GM12891 (cell line): ENCODE data around the gene ZNF407.

ENCODE experiments used
- PAX5 ChIP-seq: IDR thresholded peaks from 2 replicates; pipeline ENCODE4 v1.6.1; 2011; ENCODE audit warnings: low read length, moderate library complexity, mild to moderate bottlenecking; ENCODE audit not compliant: insufficient read depth, severe bottlenecking
- POLR2A ChIP-seq: IDR thresholded peaks from 2 replicates; pipeline ENCODE4 v1.6.1; 2011; ENCODE audit warnings: low read depth, low read length, control low read depth
- POLR2AphosphoS5 ChIP-seq: IDR thresholded peaks from 2 replicates; pipeline ENCODE4 v1.6.1; 2011; ENCODE audit warnings: low read depth, low read length, control low read depth
- POU2F2 ChIP-seq: IDR thresholded peaks from 2 replicates; pipeline ENCODE4 v1.6.1; 2011; ENCODE audit warnings: low read depth, mild to moderate bottlenecking, control low read depth, low read length, moderate library complexity
- SPI1 ChIP-seq: IDR thresholded peaks from 2 replicates; pipeline ENCODE4 v1.6.1; 2011; ENCODE audit warnings: low read depth, low read length, control low read depth
- TAF1 ChIP-seq: IDR thresholded peaks from 2 replicates; pipeline ENCODE4 v1.6.1; 2011; ENCODE audit warnings: low read depth, low read length, control low read depth

- TF ChIP-seq PAX5 (no peak), TAF1 (no peak), POLR2AphosphoS5 (no peak), POLR2A (no peak), SPI1 (no peak), POU2F2 (no peak)
Observed at GRCh38 chr18:74818516-74819175, 221.0 kb downstream of the ZNF407 start.
